ENCODE results near the gene RALGPS1. TPM values are rescaled to one million over a fixed set of nuclear protein-coding genes. Genes with fewer than 3 reads are reported as not detected.

The RALGPS1 gene
- total and polyA plus RNA-seq, 2 donors (not counting 1 experiment from before 2014, with no cell fraction given), result 19.7 to 39.9 TPM

DNA sequence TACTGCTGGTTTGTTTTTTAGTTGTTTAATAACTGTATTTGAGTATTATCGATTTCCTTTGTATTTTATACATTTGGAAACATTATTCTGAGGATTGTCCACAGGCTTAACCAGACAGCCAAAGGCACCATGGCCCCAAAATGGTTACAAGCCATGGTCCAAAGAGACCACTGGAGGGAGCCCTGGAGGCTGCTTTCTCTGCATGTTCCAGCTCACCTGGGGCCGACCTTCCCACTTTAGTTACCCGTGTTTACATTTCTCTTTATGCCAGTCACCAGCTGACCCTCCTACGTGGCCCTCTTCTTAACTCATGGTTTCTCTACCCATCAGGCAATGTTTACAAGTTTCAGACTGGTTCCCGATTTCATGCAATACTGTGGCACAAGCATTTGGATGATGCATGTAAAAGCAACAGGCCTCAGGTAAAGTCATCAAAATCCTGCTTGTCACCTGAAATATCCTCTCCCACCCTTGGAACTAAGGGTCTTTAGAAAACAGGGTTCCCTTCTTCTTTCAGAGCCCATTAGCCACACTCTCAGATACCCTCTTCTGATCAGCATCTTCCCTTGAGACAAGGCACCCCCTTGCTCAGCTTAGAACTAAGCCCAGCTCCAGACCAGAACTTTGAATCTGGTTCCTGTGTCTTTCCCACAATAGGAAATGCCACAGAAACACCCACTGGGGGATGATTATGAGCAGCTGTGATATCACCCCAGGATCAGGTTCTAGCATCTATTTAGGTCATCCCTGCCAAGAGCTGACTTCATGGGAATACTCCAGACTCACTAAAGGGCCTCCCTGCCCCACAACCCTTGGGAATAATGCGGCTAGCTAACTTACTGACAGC is 300.1 kb downstream of the RALGPS1 start:
- WGBS (ENCODE audit: insufficient coverage), result 38% methylated on average over 5 of the region's 6 CpGs
- peak; percentile 73 for DNase-seq
- peaks cover 4% of the 10 kb centered on the region for H3K4me1 Mint-ChIP-seq
- Histone ChIP-seq H3K27ac (ENCODE audit: low read length in 2 of 2) (no peak overlapping the region), H3K4me2 (replicated peaks; ENCODE audit: low read depth, low read length, poor library complexity, severe bottlenecking) (no peak overlapping the region), H4K20me1 (ENCODE audit: control insufficient read depth, insufficient read depth, low read length, poor library complexity, severe bottlenecking) (no peaks in the 10 kb centered on the region), H3K4me1 (ENCODE audit: control insufficient read depth in 2 of 2, insufficient read depth in 2 of 2, low read length in 2 of 2) (peaks cover 0 to 3% of the 10 kb centered on the region in 2 donors), H3K9ac (ENCODE audit: low read length) (no peak overlapping the region), H3K79me2 (ENCODE audit: control insufficient read depth, insufficient read depth, low read length) (no peaks in the 10 kb centered on the region), H3K9me3 (ENCODE audit: control extremely low read depth in 1 of 3, control insufficient read depth in 2 of 3, insufficient read depth in 1 of 3, low read length in 2 of 3) (no peaks in the 10 kb centered on the region), H2AFZ (ENCODE audit: insufficient read depth, low read depth, low read length, poor library complexity, severe bottlenecking) (no peak overlapping the region), H3K4me3 (ENCODE audit: control extremely low read depth in 1 of 5, extremely low read depth in 1 of 5, insufficient read depth in 1 of 5, low read depth in 2 of 5, low read length in 4 of 5) (no peak overlapping the region), H3K36me3 (replicated peaks in 1 of 2; ENCODE audit: control extremely low read depth in 1 of 2, control insufficient read depth in 1 of 2, extremely low read depth in 1 of 2, insufficient read depth in 2 of 2, low read length in 1 of 2) (no peaks in the 10 kb centered on the region), H3K27me3 (replicated peaks in 1 of 4; ENCODE audit: control extremely low read depth in 1 of 4, control insufficient read depth in 3 of 4, insufficient read depth in 4 of 4, low read length in 3 of 4) (no peaks in the 10 kb centered on the region)
- H3K4me3 Mint-ChIP-seq, result no peak overlapping the region
- no peak overlapping the region for H3K27ac Mint-ChIP-seq
- no peaks in the 10 kb centered on the region for H3K9me3 Mint-ChIP-seq (ENCODE audit: insufficient read depth)
- TF ChIP-seq EZH2 (IDR thresholded peaks at IDR 0.05; ENCODE audit: borderline replicate concordance, insufficient read depth, low read depth, low read length, poor library complexity, severe bottlenecking), result no peak
- TF ChIP-seq CTCF (IDR thresholded peaks at IDR 0.05), result peak; percentile 85
- ChIA-PET CTCF (interaction anchor here (0.6 to 4.5 kb wide), 27 partner anchors 9 to 707 kb away, joined by 3 to 30 read pairs (median 4); partner anchors contain the start of genes LRSAM1, RPL12, SLC2A8 and TOR2A), POLR2A (interaction anchor here (0.5 to 1.4 kb wide), 2 partner anchors 9 to 828 kb away, joined by 5 read pairs; no protein-coding TSS in a partner anchor)
- H3K27me3 Mint-ChIP-seq, result no peaks in the 10 kb centered on the region
- intact Hi-C loops (cut with micrococcal nuclease), result loop anchor here (1.0 to 5.0 kb wide), 3 partner anchors 184 to 708 kb away; no protein-coding TSS in a partner anchor
- ATAC-seq (ENCODE audit: low read depth), result peak; percentile 85

All from B cell (primary cell).